ENCODE measurements around the gene ITPR1. TPM values are rescaled to one million over a fixed set of nuclear protein-coding genes. Genes with fewer than 3 reads are reported as not detected.

ITPR1 gene
- total RNA-seq, 1 experiment from 2014 or later = 8.7 TPM

- intact Hi-C loops (cut with micrococcal nuclease; ENCODE audit: unreplicated experiment) = no loop called here
- no TSS peak for BruUV-seq (replicated peaks)
- no peak for DNase-seq (ENCODE audit: low read depth, low spot score)
These were observed 17.3 kb upstream of the ITPR1 start for GRCh38 chr3:4475804-4476203.

GRCh38 chr3:4476496-4476895 is 16.7 kb upstream of the ITPR1 start:
- no TSS peak for BruUV-seq (replicated peaks)
- TF ChIP-seq SIN3A (IDR thresholded peaks at IDR 0.05; ENCODE audit: borderline replicate concordance, insufficient read depth, low read depth, low read length) (no peak), TCF7L2 (IDR thresholded peaks at IDR 0.05; ENCODE audit: low read depth, low read length) (no peak), POLR2AphosphoS5 (IDR thresholded peaks at IDR 0.05; ENCODE audit: low read depth, low read length) (no peak)
- TF ChIP-seq, protein P1, sequence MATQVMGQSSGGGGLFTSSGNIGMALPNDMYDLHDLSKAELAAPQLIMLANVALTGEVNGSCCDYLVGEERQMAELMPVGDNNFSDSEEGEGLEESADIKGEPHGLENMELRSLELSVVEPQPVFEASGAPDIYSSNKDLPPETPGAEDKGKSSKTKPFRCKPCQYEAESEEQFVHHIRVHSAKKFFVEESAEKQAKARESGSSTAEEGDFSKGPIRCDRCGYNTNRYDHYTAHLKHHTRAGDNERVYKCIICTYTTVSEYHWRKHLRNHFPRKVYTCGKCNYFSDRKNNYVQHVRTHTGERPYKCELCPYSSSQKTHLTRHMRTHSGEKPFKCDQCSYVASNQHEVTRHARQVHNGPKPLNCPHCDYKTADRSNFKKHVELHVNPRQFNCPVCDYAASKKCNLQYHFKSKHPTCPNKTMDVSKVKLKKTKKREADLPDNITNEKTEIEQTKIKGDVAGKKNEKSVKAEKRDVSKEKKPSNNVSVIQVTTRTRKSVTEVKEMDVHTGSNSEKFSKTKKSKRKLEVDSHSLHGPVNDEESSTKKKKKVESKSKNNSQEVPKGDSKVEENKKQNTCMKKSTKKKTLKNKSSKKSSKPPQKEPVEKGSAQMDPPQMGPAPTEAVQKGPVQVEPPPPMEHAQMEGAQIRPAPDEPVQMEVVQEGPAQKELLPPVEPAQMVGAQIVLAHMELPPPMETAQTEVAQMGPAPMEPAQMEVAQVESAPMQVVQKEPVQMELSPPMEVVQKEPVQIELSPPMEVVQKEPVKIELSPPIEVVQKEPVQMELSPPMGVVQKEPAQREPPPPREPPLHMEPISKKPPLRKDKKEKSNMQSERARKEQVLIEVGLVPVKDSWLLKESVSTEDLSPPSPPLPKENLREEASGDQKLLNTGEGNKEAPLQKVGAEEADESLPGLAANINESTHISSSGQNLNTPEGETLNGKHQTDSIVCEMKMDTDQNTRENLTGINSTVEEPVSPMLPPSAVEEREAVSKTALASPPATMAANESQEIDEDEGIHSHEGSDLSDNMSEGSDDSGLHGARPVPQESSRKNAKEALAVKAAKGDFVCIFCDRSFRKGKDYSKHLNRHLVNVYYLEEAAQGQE (IDR thresholded peaks at IDR 0.05; ENCODE audit: insufficient read depth in 1 of 2, low read depth in 2 of 2, low read length in 1 of 2) = no peak
- Histone ChIP-seq H3K36me3 (ENCODE audit: control insufficient read depth, insufficient read depth, low read length) (no peaks in the 10 kb centered on the region), H3K27me3 (ENCODE audit: control insufficient read depth, insufficient read depth, low read length) (no peaks in the 10 kb centered on the region), H3K9me3 (ENCODE audit: control insufficient read depth, insufficient read depth, low read depth, low read length) (no peaks in the 10 kb centered on the region), H3K4me1 (ENCODE audit: control insufficient read depth, insufficient read depth, low read length) (peaks cover 6% of the 10 kb centered on the region; the same call in 1 of the 2 replicates), H3K27ac (ENCODE audit: low read length) (no peak overlapping the region), H3K4me3 (ENCODE audit: low read depth in 2 of 2, low read length in 2 of 2) (no peak overlapping the region)
- ChIA-PET CTCF (no interaction called here), POLR2A (no interaction called here)
- ATAC-seq = no peak
- intact Hi-C loops (cut with micrococcal nuclease; ENCODE audit: unreplicated experiment) (no loop called here), in situ Hi-C loops (cut with HindIII; ENCODE audit: low pct_unique_long_range_greater_than_20kb, low sequenced_read_pairs) (no loop called here)
- DNase-seq (ENCODE audit: low read depth, low spot score) = no peak

More at GRCh38 chr3:4475804-4476203, 17.3 kb upstream of the ITPR1 start:
- TF ChIP-seq POLR2AphosphoS5 (IDR thresholded peaks at IDR 0.05; ENCODE audit: low read depth, low read length) = no peak
- TF ChIP-seq, protein P1 (IDR thresholded peaks at IDR 0.05; ENCODE audit: insufficient read depth in 1 of 2, low read depth in 2 of 2, low read length in 1 of 2) = no peak
- TF ChIP-seq SIN3A (IDR thresholded peaks at IDR 0.05; ENCODE audit: borderline replicate concordance, insufficient read depth, low read depth, low read length) = no peak
- TF ChIP-seq TCF7L2 (IDR thresholded peaks at IDR 0.05; ENCODE audit: low read depth, low read length) = no peak
- TF ChIP-seq CTCF (IDR thresholded peaks at IDR 0.05) = no peak
- Histone ChIP-seq H3K9me3 (ENCODE audit: control insufficient read depth, insufficient read depth, low read depth, low read length) (no peaks in the 10 kb centered on the region), H3K36me3 (ENCODE audit: control insufficient read depth, insufficient read depth, low read length) (no peaks in the 10 kb centered on the region), H3K27me3 (ENCODE audit: control insufficient read depth, insufficient read depth, low read length) (no peaks in the 10 kb centered on the region), H3K4me3 (ENCODE audit: low read depth in 2 of 2, low read length in 2 of 2) (no peak overlapping the region), H3K27ac (ENCODE audit: low read length) (no peak overlapping the region), H3K4me1 (ENCODE audit: control insufficient read depth, insufficient read depth, low read length) (peaks cover 6% of the 10 kb centered on the region; the same call in 1 of the 2 replicates)
- no peak for ATAC-seq
- in situ Hi-C loops (cut with HindIII; ENCODE audit: low pct_unique_long_range_greater_than_20kb, low sequenced_read_pairs) = no loop called here
- POLR2A ChIA-PET = no interaction called here
- CTCF ChIA-PET = no interaction called here

Measured in Panc1 (cell line).